Ovary (tissue), 3 donors: ENCODE measurements around the gene PGAM2.

Source experiments
- EP300 ChIP-seq: sonication (generic); formaldehyde crosslinking; IDR thresholded peaks from one replicate; pipeline ENCODE4 v1.6.1; 2017; ENCODE audit warnings: antibody characterized with exemption
- POLR2A ChIP-seq: fragments of 450-650 bp; IDR thresholded peaks from one replicate; pipeline ENCODE4 v1.6.1; 2017; ENCODE audit warnings: antibody characterized with exemption, mild to moderate bottlenecking, moderate library complexity
- TF ChIP-seq, protein P1 (sequence below), 3 donors: fragments of 450-650 bp in 2 of 3; fragments of 200-600 bp in 1 of 3; IDR thresholded peaks; one replicate each; pipeline versions ENCODE4 v1.5.1 to v1.8.0; 2016 to 2022; ENCODE audit warnings: antibody characterized with exemption in 3 of 3, mild to moderate bottlenecking in 1 of 3
- donor health status: DM: no; HTN: no; CAD: no.

DNA sequence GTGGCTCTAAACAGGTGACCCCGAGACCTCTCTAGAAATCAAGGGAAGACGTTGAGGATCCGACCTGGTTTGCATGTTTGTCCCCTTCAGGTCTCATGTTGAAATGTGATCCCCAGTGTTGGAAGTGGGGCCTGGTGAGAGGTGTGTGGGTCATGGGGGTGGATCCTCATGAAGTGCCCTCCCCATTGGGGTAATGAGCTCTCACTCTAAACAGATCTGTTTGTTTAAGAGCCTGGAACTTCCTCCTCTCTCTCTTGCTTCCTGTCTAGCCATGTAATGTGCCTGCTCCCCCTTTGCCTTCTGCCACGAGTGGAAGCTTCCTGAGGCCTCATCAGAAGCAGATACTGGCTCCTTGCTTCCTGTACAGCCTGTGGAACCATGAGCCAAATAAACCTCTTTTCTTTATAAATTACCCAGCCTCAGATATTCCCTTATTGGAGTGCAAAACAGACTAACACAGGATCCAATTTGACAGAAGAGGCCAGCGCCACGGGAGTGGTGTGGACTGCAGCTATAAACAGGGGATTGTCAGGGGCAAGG lies 27.8 kb upstream of the PGAM2 start:
- TF ChIP-seq, protein P1, sequence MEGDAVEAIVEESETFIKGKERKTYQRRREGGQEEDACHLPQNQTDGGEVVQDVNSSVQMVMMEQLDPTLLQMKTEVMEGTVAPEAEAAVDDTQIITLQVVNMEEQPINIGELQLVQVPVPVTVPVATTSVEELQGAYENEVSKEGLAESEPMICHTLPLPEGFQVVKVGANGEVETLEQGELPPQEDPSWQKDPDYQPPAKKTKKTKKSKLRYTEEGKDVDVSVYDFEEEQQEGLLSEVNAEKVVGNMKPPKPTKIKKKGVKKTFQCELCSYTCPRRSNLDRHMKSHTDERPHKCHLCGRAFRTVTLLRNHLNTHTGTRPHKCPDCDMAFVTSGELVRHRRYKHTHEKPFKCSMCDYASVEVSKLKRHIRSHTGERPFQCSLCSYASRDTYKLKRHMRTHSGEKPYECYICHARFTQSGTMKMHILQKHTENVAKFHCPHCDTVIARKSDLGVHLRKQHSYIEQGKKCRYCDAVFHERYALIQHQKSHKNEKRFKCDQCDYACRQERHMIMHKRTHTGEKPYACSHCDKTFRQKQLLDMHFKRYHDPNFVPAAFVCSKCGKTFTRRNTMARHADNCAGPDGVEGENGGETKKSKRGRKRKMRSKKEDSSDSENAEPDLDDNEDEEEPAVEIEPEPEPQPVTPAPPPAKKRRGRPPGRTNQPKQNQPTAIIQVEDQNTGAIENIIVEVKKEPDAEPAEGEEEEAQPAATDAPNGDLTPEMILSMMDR (IDR thresholded peaks at IDR 0.05) = no peak
- TF ChIP-seq POLR2A = no peak
- no peak for TF ChIP-seq EP300
